Suppressor macrophage treated with lipopolysaccharide for 4 hours (primary cell): ENCODE results near the gene RTL10.

ENCODE experiments used
- DNase-seq: peaks from one replicate; pipeline ENCODE4 v3.0.0-alpha.2; 2020

Gene RTL10

GRCh38 chr22:19807161-19807913 lies 47.3 kb downstream of the RTL10 start:
- no peak for DNase-seq

DNA sequence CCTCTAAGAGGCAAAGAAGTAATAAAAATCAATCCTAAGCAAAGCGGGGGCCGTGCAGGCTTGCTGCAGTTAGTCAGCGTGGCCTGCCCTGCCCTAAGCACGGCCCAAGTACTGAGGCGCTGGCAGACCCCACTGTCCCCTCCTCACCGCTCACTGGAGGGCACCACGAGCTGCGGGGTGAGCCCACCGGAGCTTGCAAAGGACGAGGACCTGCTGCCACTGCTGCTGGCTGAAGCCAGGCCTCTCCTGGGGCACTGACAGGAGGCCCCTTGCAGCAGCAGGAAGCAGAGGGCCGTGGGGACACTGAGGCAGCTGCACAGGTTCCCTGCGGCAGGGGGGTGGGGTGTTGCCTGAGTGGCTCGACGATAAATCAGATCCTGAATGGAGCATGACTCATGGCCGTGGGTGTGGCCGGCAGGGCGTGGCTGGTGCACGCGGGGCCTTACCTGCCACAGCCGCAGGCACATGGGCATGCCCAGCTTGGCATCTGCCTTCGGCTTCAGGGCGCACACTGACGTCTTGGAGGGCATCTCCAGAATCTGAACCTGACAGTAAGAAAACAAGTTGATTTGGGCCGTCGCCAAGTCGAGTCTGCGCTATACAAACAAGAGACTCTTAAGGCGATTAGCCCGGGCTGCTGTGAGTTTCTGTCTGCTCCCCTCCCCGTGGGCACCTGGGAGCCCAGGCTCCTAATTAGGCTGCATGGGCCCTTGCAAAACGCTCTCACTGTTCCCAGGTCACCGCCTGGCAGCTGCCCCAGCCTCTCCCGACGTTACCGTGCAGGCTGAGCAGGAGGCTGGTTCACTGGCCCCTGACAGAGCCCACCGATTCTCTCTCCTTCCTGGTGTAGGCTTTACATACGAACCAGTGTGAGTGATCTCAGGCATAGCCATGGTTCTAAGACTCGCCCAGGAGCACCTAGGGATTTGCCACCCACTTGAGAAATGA lies 48.2 kb downstream of the RTL10 start:
- DNase-seq: no peak

GRCh38 chr22:19805821-19806212 lies 48.9 kb downstream of the RTL10 start:
- no peak for DNase-seq
